ENCODE measurements around the gene DOCK10.

Gene DOCK10

GRCh38 chr2:224801360-224801759 lies 240.9 kb downstream of the DOCK10 start:
- no peak overlapping the region for H3K4me3 ChIP-seq (ENCODE audit: low read depth, low read length)
- H3K4me1 ChIP-seq (ENCODE audit: control insufficient read depth, insufficient read depth, low read length): peaks cover 2% of the 10 kb centered on the region
- H3K27me3 ChIP-seq (ENCODE audit: control insufficient read depth, insufficient read depth, low read length): no peaks in the 10 kb centered on the region
- H3K9ac ChIP-seq (ENCODE audit: low read depth, low read length): no peak overlapping the region
- no peaks in the 10 kb centered on the region for H3K9me3 ChIP-seq (ENCODE audit: control insufficient read depth, insufficient read depth, low read length)
- H3K36me3 ChIP-seq (ENCODE audit: control insufficient read depth, insufficient read depth, low read length): no peaks in the 10 kb centered on the region

GRCh38 chr2:224799691-224800090 lies 242.6 kb downstream of the DOCK10 start:
- H3K36me3 ChIP-seq (ENCODE audit: control insufficient read depth, insufficient read depth, low read length): no peaks in the 10 kb centered on the region
- no peaks in the 10 kb centered on the region for H3K27me3 ChIP-seq (ENCODE audit: control insufficient read depth, insufficient read depth, low read length)
- no peak overlapping the region for H3K9ac ChIP-seq (ENCODE audit: low read depth, low read length)
- H3K4me3 ChIP-seq (ENCODE audit: low read depth, low read length): no peak overlapping the region
- H3K9me3 ChIP-seq (ENCODE audit: control insufficient read depth, insufficient read depth, low read length): no peaks in the 10 kb centered on the region
- H3K4me1 ChIP-seq (ENCODE audit: control insufficient read depth, insufficient read depth, low read length): peaks cover 2% of the 10 kb centered on the region

- no peaks in the 10 kb centered on the region for H3K27me3 ChIP-seq (ENCODE audit: control insufficient read depth, insufficient read depth, low read length)
- no peak overlapping the region for H3K4me3 ChIP-seq (ENCODE audit: low read depth, low read length)
- H3K36me3 ChIP-seq (ENCODE audit: control insufficient read depth, insufficient read depth, low read length): no peaks in the 10 kb centered on the region
- H3K9ac ChIP-seq (ENCODE audit: low read depth, low read length): no peak overlapping the region
- H3K9me3 ChIP-seq (ENCODE audit: control insufficient read depth, insufficient read depth, low read length): no peaks in the 10 kb centered on the region
- peaks cover 2% of the 10 kb centered on the region for H3K4me1 ChIP-seq (ENCODE audit: control insufficient read depth, insufficient read depth, low read length)
Observed at GRCh38 chr2:224798180-224798579, 244.1 kb downstream of the DOCK10 start.

- Histone ChIP-seq H3K9ac (ENCODE audit: low read depth, low read length) (no peak overlapping the region), H3K4me1 (ENCODE audit: control insufficient read depth, insufficient read depth, low read length) (no peaks in the 10 kb centered on the region), H3K36me3 (ENCODE audit: control insufficient read depth, insufficient read depth, low read length) (no peaks in the 10 kb centered on the region), H3K27me3 (ENCODE audit: control insufficient read depth, insufficient read depth, low read length) (no peaks in the 10 kb centered on the region), H3K4me3 (ENCODE audit: low read depth, low read length) (no peak overlapping the region), H3K9me3 (ENCODE audit: control insufficient read depth, insufficient read depth, low read length) (no peaks in the 10 kb centered on the region)
Observed at GRCh38 chr2:224796695-224797305, 245.5 kb downstream of the DOCK10 start.

- no peaks in the 10 kb centered on the region for H3K36me3 ChIP-seq (ENCODE audit: control insufficient read depth, insufficient read depth, low read length)
- H3K4me3 ChIP-seq (ENCODE audit: low read depth, low read length): no peak overlapping the region
- no peaks in the 10 kb centered on the region for H3K27me3 ChIP-seq (ENCODE audit: control insufficient read depth, insufficient read depth, low read length)
- no peak overlapping the region for H3K9ac ChIP-seq (ENCODE audit: low read depth, low read length)
- no peaks in the 10 kb centered on the region for H3K9me3 ChIP-seq (ENCODE audit: control insufficient read depth, insufficient read depth, low read length)
- no peaks in the 10 kb centered on the region for H3K4me1 ChIP-seq (ENCODE audit: control insufficient read depth, insufficient read depth, low read length)
Observed at GRCh38 chr2:224793946-224794345, 248.3 kb downstream of the DOCK10 start.

GRCh38 chr2:224786848-224787247 lies 255.4 kb downstream of the DOCK10 start:
- Histone ChIP-seq H3K36me3 (ENCODE audit: control insufficient read depth, insufficient read depth, low read length) (no peaks in the 10 kb centered on the region), H3K4me3 (ENCODE audit: low read depth, low read length) (no peak overlapping the region), H3K4me1 (ENCODE audit: control insufficient read depth, insufficient read depth, low read length) (no peaks in the 10 kb centered on the region), H3K9me3 (ENCODE audit: control insufficient read depth, insufficient read depth, low read length) (no peaks in the 10 kb centered on the region), H3K9ac (ENCODE audit: low read depth, low read length) (no peak overlapping the region), H3K27me3 (ENCODE audit: control insufficient read depth, insufficient read depth, low read length) (no peaks in the 10 kb centered on the region)

GRCh38 chr2:224781400-224781799 lies 260.9 kb downstream of the DOCK10 start:
- Histone ChIP-seq H3K27me3 (ENCODE audit: control insufficient read depth, insufficient read depth, low read length) (no peaks in the 10 kb centered on the region), H3K4me1 (ENCODE audit: control insufficient read depth, insufficient read depth, low read length) (no peaks in the 10 kb centered on the region), H3K4me3 (ENCODE audit: low read depth, low read length) (no peak overlapping the region), H3K9ac (ENCODE audit: low read depth, low read length) (no peak overlapping the region), H3K36me3 (ENCODE audit: control insufficient read depth, insufficient read depth, low read length) (no peaks in the 10 kb centered on the region), H3K9me3 (ENCODE audit: control insufficient read depth, insufficient read depth, low read length) (no peaks in the 10 kb centered on the region)

- H3K9me3 ChIP-seq (ENCODE audit: control insufficient read depth, insufficient read depth, low read length): no peaks in the 10 kb centered on the region
- H3K4me3 ChIP-seq (ENCODE audit: low read depth, low read length): no peak overlapping the region
- H3K4me1 ChIP-seq (ENCODE audit: control insufficient read depth, insufficient read depth, low read length): no peaks in the 10 kb centered on the region
- H3K36me3 ChIP-seq (ENCODE audit: control insufficient read depth, insufficient read depth, low read length): no peaks in the 10 kb centered on the region
- no peak overlapping the region for H3K9ac ChIP-seq (ENCODE audit: low read depth, low read length)
- no peaks in the 10 kb centered on the region for H3K27me3 ChIP-seq (ENCODE audit: control insufficient read depth, insufficient read depth, low read length)
Observed at GRCh38 chr2:224780823-224781222, 261.4 kb downstream of the DOCK10 start.

- no peaks in the 10 kb centered on the region for H3K4me1 ChIP-seq (ENCODE audit: control insufficient read depth, insufficient read depth, low read length)
- no peak overlapping the region for H3K9ac ChIP-seq (ENCODE audit: low read depth, low read length)
- H3K9me3 ChIP-seq (ENCODE audit: control insufficient read depth, insufficient read depth, low read length): no peaks in the 10 kb centered on the region
- H3K4me3 ChIP-seq (ENCODE audit: low read depth, low read length): no peak overlapping the region
- no peaks in the 10 kb centered on the region for H3K27me3 ChIP-seq (ENCODE audit: control insufficient read depth, insufficient read depth, low read length)
- H3K36me3 ChIP-seq (ENCODE audit: control insufficient read depth, insufficient read depth, low read length): no peaks in the 10 kb centered on the region
Observed at GRCh38 chr2:224780106-224780505, 262.2 kb downstream of the DOCK10 start.

GRCh38 chr2:224778474-224778877 lies 263.8 kb downstream of the DOCK10 start:
- Histone ChIP-seq H3K9ac (ENCODE audit: low read depth, low read length) (no peak overlapping the region), H3K4me3 (ENCODE audit: low read depth, low read length) (no peak overlapping the region)

GRCh38 chr2:224777559-224777930 lies 264.7 kb downstream of the DOCK10 start:
- H3K36me3 ChIP-seq (ENCODE audit: control insufficient read depth, insufficient read depth, low read length): no peaks in the 10 kb centered on the region
- no peak overlapping the region for H3K9ac ChIP-seq (ENCODE audit: low read depth, low read length)
- no peak overlapping the region for H3K4me3 ChIP-seq (ENCODE audit: low read depth, low read length)
- H3K27me3 ChIP-seq (ENCODE audit: control insufficient read depth, insufficient read depth, low read length): no peaks in the 10 kb centered on the region
- no peaks in the 10 kb centered on the region for H3K9me3 ChIP-seq (ENCODE audit: control insufficient read depth, insufficient read depth, low read length)
- H3K4me1 ChIP-seq (ENCODE audit: control insufficient read depth, insufficient read depth, low read length): no peaks in the 10 kb centered on the region

More at GRCh38 chr2:224778474-224778877, 263.8 kb downstream of the DOCK10 start:
- H3K9me3 ChIP-seq (ENCODE audit: control insufficient read depth, insufficient read depth, low read length): no peaks in the 10 kb centered on the region
- H3K4me1 ChIP-seq (ENCODE audit: control insufficient read depth, insufficient read depth, low read length): no peaks in the 10 kb centered on the region
- H3K36me3 ChIP-seq (ENCODE audit: control insufficient read depth, insufficient read depth, low read length): no peaks in the 10 kb centered on the region
- no peaks in the 10 kb centered on the region for H3K27me3 ChIP-seq (ENCODE audit: control insufficient read depth, insufficient read depth, low read length)

- Histone ChIP-seq H3K9me3 (ENCODE audit: control insufficient read depth, insufficient read depth, low read length) (no peaks in the 10 kb centered on the region), H3K36me3 (ENCODE audit: control insufficient read depth, insufficient read depth, low read length) (no peaks in the 10 kb centered on the region), H3K9ac (ENCODE audit: low read depth, low read length) (no peak overlapping the region), H3K27me3 (ENCODE audit: control insufficient read depth, insufficient read depth, low read length) (no peaks in the 10 kb centered on the region), H3K4me1 (ENCODE audit: control insufficient read depth, insufficient read depth, low read length) (no peaks in the 10 kb centered on the region), H3K4me3 (ENCODE audit: low read depth, low read length) (no peak overlapping the region)
Observed at GRCh38 chr2:224776795-224777558, 265.3 kb downstream of the DOCK10 start.
